Ramos (cell line): Measurements from ENCODE around the gene DLG2.

Experiments used
- in situ Hi-C: fragments of 300-500 bp; cut with MboI; formaldehyde crosslinking; loops from one replicate; pipeline ENCODE4 v1.14.3; 2022; ENCODE audit warnings: low sequenced_read_pairs; ENCODE audit not compliant: unreplicated experiment

DLG2 gene

DNA sequence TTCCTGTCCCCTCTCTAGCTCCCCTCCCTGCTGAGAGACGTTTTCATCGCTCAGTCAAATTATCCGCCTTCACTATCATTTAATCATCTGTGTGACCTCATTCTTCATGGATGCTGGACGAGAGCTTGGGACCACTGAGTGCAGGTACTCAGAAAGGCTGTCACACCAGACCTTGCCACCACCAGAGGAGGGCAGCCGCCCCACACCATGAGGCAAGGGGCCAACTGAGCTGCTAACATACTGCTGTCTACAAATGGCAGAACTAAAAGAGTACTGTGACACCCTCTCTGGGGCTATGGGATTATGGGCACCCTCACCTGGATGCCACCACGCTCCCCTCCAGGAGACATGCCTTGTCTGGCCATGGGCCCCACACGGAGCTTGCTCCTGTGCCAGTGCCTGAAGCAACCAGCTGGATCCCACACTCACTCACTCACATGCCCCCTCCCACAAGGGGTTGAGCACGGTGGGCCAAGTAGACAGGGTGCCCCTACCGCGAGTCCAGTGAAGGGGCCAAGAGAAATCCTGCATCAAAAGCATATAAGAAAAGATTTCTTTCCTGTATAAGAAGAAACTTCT, 1670.9 kb downstream of the DLG2 start:
- in situ Hi-C loops, result no loop called here

DNA sequence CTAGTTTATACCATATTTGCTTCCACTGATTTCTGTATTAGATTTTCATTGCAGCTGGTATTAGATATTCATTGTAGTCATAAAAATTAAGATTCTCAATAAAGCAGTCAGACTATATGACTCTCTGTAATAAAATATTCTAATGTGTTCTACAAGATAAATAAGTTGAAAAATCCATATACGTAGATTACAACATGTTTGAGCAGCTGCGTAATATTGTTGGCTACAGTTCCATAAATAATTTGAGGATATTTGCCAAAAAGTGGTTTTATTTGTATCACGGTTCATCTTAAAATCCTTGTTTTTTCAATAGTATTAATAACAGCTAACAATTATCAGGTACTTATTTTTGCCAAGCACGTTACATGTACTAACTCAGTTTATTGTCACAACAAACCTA, 1672.4 kb downstream of the DLG2 start:
- in situ Hi-C loops, result no loop called here

DNA sequence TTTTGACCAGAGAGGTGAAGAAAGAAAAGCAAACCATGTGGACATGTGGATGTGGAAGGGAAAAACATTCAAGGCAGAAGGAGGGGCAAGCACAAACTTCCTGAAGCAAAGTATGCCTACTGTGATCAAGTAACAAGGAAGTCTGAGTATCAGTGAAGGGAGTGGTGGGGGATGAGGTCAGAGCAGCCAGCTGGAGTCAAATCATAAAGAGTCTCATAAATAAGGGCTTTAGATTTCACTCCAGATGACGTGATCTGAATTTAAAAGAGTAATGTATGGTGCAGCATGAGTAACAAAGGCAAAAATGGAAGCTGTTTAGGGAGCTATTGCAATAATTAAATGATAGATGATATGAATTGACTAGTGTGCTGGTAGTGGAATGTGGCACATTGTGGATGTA, 1675.6 kb downstream of the DLG2 start:
- in situ Hi-C loops, result no loop called here

DNA sequence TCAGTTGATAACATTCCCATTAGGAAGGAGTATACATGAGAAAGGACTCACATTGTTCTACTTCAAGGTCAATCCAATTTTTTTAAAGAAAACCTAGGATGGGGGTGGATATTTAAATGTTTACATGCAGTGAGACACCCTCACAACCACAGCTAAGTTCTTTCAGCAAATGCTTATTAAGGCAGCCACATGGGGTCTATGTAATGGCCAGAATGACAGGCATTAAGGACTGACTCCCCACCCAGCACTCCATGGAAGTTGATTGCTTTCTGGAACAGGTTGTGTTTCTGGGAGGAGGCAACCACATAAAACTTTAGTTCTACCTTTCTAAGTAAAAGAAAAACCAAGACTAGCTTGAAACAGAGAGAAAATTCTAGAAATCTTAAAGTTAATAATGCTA, 1678.9 kb downstream of the DLG2 start:
- in situ Hi-C loops, result no loop called here

DNA sequence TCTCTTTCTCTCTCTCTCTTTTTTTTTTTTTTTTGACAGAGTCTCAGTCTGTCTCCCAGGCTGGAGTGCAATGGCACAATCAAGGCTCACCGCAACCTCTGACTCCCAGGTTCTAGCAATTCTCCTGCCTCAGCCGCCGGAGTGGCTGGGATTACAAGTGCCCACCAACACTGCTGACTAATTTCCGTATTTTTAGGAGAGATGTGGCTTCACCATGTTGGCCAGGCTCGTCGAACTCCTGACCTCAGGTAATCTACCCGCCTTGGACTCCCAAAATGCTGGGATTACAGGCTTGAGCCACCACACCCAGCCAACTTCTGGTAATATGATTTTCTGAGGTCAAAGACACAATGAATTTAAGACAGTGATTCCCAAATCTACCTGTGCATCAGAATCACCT, 1681.2 kb downstream of the DLG2 start:
- in situ Hi-C loops, result no loop called here

DNA sequence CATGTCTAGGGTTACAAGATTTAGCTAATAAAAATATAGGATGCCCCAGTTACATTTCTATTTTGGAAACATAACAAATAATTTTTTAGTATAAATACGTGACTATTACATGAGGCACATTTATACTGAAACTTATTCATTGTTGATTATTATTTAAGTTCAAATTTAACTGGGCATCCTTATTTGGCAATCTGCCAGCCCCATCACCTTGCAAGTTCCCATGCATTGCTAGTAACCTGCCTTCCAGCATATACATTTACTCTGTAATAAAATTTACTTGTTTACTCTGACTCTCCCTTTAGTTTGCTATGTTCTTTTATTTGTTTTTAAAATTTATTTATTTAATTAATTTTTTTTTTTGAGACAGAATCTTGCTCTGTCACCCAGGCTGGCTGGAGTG, 1686.1 kb downstream of the DLG2 start:
- in situ Hi-C loops, result no loop called here

DNA sequence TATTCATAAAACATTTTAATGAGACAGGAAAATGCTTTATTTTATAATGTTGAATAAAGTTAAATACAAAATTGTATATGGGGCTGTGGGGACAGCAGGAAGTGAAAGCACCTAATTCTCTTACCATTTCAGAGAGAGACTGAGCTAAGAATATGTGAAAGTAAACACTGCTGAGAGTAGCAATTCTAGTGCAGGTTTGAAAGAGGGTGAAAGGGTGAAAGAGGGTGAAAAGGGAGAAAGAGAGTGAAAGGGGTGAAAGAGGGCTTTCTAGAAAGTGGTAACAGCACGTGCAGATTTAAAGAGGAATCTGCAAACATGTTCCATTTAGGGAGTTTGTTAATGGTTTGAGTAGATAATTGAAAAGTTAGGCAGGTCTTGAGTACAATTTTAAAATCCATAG, 1689.0 kb downstream of the DLG2 start:
- in situ Hi-C loops, result no loop called here

DNA sequence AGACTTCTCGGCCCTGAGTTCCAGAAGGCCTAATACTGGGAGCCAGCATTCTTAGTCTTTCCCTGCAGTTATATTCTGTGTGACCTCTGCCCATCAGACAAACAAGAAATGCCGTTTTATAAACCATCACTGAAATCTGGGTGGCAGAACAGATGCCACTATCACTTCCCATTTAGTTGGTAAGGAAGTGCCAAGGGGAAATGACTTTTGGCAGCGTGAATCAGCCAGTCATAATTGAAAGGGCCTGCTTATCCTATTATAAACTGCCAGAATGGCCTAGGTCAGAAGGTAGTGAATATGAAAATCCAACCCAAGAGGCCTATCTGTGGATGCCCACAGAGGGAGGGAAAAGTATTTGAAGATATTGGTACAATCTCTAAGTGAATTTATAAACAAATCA, 1694.1 kb downstream of the DLG2 start:
- in situ Hi-C loops, result no loop called here

DNA sequence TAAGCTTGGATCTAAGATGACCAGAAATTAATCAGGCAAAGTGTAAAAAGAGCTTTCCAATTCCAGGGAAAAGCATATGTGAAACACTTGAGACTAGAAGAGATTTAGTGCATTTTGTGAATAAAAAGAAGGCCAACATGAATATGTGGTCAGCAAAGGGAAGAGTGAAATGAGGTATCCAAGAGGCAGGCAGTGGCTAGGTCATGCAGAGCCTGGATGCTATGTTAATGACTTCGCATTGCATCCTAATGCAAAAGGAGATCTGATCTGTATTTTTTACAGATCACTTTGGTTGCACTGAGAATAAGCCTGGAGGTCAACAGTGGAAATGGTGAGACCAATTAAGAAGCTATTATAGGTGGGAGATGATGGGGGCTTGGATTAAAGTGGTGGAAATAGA, 1699.7 kb downstream of the DLG2 start:
- in situ Hi-C loops, result no loop called here

DNA sequence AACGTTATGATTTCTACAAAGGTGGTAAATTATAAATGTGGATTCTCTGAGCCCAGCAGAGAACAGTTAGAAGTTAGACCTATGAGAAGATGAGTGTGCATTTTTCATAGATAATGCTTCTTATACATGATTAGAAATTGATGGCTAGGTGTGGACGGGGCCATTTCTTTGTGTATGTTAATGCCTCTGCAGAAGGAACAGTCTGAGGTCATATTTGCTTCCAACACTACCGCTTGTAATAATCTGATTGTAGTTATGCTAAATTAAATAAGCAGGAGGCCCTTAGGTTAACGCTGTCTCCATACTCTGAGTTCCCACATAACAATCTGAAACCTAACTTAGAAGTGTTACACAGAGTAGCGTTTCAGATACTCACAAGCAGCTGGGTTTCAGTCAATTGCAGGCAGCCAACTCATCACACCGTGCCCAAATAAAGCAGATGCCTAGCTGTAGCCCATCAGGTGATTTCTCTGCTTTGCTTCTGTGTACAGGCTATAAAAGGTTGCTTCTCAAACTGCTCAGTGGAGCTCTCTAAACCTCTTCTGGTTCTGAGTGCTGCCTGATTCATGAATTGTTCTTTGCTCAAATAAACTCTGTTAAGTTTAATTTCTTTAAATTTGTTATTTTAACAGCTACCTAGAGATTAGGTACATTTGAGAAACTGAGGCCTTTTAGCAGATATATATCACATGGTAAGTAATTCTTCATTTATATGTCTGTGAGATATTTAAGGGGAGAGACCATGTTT, 1702.2 kb downstream of the DLG2 start:
- in situ Hi-C loops, result no loop called here

DNA sequence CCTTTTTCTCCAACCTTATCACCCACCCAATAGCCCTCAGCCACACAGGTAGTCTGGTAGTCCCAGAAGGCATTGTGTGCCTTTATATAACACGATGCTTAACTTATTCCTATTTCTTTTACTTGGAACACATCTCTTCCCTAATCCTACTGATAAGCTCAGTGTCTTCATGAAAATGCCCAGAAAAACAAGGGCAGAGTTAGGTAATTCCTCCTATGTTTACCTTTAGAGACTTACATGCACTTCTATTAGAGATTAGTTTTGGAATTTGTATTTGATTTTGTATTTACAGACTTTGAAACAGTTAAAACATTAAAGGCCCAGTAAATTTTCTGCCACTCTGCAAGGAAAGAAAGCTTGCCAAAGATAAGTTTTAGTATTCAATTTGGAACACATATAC, 1703.2 kb downstream of the DLG2 start:
- in situ Hi-C loops, result no loop called here

DNA sequence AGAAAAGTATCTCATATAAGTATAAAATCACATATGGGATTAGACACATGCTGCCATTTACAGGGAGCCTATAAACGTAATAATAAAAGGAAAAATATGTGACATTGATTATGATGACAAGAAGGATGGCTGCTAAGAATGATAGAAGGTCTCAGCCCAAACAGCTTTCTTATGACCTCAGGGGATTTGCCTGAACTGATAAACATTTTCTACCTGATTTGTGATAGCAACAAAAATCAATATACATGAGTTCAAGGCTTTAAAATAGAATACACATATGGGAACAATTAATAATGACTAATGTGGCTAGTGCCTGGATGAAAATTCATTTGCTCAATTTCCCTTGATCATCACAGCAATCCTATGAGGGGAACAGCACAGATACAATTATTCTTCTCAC, 1704.2 kb downstream of the DLG2 start:
- in situ Hi-C loops, result no loop called here

DNA sequence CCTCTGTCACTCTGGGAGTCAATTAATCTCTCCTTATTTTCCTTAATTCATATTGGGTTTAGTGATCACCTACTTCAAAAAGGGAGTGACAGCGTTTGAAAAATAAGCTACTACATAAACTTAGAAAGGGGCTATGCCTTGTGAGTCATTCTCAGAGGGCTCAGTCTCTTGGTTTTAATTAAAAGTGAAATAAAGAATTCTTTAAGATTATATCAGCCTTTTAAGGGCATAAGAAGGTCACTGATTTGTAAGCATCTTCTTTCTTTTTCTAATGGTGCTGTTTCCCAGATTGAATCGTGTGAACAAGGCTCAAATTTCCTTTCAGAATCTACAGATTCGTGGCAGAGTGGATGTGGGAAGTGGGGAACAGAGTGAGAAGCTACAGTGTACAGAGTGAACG, 1704.8 kb downstream of the DLG2 start:
- in situ Hi-C loops, result no loop called here

DNA sequence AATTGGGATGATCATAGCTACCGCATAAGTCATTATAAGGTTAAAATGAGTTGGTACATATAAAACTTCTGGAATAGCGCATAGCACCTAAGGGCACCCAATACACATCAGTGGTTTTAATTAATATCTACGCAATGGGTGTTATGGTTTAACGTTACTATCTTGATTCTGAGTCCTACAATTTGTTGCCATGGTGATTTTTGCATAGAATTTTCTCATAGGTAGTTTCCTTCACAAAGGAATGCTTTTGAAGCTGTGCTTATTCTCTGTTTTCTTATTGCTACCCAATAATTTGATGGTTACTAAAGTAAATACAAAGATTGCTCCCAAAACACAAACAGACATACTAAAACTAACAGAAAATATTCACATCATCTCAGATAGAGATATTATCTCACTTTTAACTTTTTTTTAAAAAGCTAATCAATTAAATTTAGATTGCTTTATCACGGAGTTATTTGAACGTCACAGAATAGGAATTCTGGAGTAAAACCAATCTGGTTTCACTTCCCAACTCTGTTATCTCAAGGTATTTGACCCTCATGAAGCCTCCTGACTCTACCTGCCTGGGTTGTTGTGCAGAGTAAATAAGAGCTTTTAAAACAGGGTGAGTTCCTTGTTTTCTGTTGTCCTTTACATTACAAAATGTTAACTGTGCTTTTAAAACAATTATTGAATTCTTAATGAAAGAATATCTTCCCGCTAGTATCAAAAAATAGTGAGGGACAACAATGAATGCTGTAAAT, 1705.5 kb downstream of the DLG2 start:
- in situ Hi-C loops, result no loop called here

DNA sequence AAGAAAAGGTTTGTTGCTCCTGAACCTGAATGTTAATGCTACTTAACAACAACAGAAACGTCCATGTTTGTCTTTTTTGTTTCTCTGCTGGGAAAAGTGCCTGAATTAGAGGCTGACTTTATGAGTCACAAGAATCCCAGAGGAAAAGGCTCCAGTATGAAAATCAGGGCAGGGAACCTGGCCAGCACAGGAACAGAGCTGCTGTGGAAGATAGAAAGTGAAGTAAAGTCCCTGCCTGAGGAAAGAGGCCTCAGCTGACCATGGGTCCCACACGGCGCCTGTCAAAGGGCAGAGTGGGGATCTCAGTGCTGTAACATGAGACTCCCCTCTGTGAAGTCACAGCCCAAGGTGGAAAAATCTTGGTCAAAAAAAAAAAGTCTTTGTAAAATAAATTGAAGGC, 1708.7 kb downstream of the DLG2 start:
- in situ Hi-C loops, result no loop called here

DNA sequence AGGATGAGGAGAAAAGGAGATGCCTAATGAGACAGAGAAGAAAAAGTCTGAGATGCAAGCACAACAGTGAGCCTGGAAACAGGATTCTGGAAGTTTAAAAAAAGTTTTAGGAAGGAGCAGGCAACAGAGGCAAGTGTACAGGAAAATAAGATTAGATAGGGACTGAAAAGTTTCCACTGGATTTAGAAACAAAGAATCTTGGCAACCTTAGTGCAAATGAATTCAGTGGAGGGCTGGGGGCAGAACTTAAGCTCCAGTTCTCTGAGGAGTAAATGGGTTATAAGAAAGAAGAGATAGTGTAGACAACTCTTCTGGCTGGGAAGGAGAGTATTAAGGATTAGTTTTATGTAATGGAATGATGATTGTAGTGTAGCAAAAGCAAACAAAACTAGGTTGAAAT, 1712.1 kb downstream of the DLG2 start:
- in situ Hi-C loops, result no loop called here

DNA sequence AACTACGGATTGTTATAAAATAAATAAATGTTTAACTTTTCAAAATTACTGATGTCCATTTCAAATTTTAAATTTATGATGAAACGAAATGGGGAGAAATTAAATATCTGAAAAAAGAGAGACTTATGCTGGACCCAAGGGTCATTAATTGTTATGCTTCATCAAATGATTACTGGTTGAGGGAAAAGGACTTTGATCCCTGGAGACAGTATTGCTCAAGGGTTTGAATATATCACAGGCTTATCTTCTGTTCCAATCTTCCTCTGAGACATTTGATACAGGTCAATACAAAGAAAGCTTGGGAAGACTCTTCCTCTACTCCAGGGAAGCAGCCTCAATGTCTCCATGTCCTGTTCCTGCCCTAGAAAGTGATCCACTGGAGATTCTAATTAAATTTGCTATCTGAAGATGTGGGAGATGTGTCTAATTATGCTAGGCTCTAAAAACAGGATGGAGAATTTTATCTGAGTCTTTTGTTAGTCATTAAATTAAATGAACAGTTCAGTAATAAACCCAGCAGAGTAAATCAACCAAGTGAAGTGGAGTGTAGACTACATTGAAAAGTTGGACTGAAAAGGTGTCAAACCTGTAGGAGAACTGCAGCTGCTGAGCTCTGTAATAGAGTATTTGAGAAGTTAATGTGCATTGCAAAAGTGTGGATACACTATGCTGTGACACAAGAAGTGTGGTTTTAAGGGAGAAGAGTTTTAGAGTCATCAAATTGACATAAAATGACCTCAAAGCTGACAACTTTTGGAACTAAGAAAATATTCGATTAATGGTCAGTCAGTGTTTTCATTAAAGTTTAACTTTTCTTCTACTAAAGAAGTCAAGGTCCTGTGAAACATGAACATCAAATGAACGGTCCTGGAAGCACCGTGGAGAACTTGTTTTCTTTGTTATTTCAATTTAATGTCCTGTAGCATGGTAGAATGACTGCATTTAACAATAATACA, 1717.3 kb downstream of the DLG2 start:
- in situ Hi-C loops, result no loop called here

DNA sequence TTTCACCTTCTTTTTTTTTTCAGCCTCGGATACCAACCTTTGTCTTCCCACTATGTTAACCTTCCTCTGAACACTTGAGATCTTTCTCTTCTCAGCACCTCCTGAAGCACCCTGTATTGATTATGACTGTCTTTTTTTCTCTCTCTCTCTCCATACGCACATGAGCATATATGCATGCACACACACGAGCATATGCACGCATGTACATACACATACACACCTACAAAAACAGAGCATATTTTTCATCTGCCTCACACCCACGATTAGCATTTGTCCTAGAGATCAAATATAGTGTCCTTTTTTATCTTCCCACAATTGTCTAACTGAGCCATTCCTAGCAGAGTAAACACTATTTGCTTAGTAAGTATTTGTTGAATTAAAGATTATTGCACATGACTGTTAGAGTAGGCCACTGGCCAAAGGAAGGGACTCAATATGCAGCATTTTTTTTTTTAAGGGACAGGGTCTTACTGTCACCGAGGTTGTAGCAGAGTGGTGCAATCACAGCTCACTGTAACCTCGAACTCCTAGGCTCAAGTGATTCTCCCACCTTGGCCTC, 1718.8 kb downstream of the DLG2 start:
- in situ Hi-C loops, result no loop called here

DNA sequence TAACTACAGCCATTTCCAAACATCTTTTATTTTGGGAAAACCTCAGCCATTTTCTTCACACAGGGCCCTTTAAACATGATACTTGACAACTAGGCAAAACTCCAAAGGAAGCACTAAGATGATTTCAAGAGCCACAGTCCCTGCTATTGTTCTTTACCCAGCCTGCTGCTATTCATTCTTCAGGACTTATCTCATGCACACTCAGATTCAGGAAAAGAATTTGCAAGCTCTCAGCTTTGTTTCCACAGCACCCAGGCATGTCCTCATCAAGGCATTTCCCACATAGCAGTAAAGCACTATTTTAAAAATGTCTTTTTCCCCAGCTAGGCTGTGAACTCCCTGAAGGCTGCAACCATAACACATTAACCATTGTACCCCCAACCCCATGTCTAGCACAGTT, 1731.6 kb downstream of the DLG2 start:
- in situ Hi-C loops, result no loop called here

DNA sequence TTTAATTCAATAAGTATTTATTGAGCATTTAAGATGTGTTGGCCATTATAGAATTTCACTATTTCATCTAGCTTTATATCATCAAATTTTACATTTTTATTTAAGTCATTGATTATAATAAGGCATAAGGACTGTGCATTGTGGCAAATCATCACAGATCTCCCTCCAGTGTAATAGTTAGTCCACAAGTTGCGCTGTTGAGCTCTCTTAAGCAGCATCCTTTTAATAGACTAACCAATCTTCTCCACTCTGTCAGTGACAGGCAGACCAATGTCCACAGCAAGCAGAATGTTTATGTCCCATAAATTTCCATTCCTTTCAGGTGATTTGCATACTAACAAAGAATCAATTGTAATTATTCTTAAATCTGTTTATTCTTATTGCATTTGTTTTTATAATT, 1745.7 kb downstream of the DLG2 start:
- in situ Hi-C loops, result no loop called here
